G401.6 (cell line): Measurements from ENCODE around the gene MYL5.
"Not testable (repeated sequence)": the region's sequence is repeated elsewhere in the genome, so short reads cannot be mapped to it uniquely, and the experiment has no call there.

Experiments
- FAIRE-seq: peaks from 2 replicates; lab custom pipeline; 2012; peaks lifted over from hg19 to GRCh38; lab: Jason Lieb, UNC

The MYL5 gene

DNA sequence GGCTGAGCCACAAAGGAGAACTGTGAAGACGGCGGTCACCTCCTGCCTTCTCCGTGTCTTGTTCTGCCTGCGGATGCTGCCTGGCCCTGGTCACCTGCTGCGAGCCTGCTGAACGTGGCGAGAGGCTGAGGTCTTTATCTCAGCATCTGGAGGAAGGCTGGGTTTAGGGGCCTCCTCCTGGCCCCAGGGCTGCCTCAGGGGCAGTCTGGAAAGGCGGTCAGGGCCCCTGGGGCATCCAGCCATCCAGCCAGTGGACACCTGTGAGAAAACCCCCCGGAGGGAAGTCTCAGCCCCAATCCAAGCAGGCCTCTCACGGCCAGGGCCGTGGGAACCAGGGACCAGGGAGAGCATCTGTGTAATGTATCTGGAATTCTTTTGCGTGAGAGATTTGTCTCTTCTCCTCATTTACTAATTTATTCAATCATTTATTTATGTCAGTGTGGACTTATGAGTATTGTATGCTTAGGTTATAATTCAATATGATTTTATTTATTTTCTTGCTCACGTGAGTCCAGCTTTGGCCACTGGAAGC, 37.6 kb upstream of the MYL5 start:
- no peak for FAIRE-seq

DNA sequence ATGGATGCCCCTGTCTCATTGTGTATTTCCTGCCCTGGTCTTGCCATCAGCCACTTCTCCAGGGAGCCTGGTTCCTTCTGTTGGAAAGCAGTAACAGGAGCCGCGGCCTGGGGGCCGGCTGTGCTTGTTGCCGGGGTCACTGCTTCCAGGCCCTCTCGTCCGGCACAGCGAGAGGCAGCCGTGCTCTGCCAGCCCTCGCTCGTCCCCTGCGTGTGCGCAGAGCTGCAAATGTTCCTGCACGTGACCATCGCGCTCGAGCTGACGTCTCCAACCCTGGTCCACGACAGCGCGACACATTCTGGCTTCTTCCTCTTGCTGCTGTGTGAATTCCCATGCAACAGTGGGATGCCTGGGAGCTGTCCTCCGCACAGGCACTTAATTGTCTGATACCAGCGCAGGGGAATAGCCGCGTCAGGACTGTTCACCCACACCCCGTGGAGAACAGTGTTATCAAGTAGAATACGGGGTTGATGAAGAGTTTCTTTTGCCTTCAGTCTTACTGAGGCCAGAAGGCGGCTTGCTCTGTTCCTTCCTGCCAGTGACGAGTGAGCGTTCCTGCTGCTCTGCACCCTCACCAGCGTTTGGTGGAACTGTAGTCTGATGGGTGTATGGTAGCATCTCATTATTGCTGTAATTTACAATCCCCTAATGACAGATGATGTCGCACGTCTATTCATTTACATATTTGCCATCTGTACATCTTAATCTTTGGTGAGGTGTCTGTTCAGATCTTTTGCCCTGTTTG, 36.6 kb upstream of the MYL5 start:
- FAIRE-seq, result no peak

DNA sequence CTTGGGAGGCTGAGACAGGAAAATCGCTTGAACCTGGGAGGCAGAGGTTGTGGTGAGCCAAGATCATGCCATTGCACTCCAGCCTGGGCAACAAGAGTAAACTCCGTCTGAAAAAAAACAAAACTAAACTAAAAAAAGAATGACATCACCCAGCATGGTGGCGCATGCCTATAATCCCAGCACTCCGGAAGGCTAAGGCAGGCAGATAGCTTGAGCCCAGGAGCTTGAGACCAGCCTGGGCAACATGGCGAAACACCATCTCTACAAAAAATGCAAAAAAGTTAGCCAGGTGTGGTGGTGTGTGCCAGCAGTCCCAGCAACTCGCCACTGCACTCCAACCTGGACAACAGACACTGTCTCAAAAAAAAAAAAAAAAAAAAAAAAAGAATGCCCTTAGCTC, 32.0 kb upstream of the MYL5 start:
- FAIRE-seq, result not testable (repeated sequence)

DNA sequence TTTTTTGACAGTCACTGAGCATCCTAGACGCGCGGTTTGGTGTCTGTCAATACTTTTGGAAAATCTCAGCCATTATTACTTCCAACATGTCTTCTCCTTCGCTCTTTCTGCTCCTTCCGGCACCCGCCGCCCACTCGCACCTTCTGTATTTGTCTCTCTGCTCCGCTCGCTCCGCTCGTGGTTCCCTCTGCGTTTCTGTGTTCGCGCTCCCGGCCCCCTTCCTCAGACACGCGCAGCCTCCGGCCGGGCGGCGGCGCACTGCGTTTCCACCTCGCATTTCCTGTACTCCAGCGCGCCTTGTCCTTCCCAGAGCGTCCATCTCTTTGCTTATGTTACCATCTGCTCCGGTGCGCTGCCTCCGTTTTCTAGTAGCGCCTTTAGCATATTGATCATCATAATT, 27.9 kb upstream of the MYL5 start:
- FAIRE-seq, result no peak

DNA sequence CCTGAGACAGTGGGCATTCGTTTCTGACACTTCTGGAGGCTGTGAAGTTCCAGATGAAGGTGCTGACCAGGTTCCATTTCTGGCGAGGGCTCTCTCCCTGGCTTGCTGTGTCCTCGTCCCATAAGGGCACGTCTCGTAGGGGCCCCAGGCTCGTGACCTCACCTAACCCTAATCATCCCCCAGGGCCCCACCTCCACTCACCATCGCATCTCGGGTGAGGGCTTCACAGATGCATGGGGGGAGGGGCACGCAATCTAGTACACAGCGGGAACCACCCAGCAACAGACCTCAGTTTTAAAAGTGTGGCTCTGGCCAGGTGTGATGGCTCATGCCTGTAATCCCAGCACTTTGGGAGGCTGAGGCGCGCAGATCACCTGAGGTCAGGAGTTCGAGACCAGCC, 26.9 kb upstream of the MYL5 start:
- FAIRE-seq, result no peak

DNA sequence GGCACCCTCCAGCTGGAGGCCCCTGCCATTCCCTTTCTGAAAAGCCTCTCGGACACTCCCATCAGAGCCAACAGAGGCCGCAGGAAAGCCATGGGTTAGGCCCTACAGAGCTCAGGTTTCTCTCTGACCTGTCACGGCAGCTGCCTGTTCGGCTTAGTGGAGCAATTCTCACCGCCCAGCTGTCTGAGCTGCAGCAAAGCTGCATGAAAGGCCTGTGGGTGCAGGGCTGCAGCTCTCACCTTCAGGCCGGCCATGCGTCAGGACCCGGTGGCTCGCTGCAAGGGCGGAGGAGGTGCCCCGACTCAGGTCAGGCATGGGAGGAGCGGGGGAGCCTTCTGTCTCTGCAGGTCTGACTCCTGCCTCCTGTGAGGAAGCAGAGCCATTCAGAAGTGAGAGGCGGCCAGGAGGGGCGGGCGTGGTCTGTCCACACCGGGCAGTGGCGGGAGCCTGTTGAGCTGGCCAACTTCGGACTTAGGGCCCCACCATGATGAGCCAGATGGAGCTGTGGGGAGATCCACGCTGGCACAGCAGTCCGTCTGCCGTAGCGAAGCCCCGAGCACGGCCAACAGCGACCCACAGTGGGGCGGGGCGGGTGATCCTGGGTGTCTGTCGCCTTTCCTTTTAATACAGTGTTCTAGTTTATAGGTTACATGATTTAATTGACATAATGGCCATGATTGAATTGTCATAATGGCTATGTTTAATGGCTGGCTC, 25.6 kb upstream of the MYL5 start:
- no peak for FAIRE-seq

DNA sequence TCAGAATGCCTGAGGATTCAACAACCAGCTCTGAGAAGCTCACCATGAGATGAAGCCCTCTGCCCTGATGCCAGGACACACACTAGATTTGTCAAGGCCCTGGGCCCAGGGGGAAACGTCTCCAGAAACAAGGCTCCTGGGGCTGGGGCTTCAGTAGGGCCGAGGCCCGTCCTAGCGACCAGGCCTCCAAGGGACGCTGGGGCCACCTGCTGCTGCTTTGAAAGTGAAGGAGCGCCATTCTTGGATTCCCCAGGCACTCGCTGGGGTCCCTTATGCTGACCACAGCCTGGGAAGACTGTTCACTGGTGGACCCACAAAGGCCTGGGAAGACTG, 25.1 kb upstream of the MYL5 start:
- FAIRE-seq, result no peak

DNA sequence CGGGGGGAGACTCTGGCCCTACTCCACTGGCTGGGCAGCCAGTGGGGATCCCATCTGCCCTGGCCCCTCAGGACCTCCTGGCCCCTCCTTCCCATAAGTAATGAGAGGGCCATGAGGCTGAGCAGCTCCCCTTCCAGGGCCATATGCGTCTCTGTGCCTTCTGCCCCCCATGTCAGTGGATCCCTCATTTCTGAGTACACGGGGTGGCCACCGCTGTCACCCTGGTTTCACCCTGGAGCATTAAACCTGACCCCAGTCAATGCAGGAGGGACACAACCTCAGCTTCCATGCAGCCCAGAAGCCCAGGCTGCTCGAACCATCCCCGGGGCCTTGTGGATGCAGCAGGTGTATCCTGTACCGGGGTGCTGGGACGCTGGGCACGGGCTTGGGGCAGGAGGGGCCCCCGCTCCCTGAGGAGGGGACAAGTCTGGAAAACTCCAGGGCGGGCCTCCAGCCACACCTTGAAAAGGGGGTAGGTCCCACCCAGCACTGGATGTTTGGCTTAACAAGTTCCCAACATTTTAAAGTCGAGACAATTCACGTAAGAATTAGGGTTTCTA, 24.5 kb upstream of the MYL5 start:
- FAIRE-seq, result no peak

DNA sequence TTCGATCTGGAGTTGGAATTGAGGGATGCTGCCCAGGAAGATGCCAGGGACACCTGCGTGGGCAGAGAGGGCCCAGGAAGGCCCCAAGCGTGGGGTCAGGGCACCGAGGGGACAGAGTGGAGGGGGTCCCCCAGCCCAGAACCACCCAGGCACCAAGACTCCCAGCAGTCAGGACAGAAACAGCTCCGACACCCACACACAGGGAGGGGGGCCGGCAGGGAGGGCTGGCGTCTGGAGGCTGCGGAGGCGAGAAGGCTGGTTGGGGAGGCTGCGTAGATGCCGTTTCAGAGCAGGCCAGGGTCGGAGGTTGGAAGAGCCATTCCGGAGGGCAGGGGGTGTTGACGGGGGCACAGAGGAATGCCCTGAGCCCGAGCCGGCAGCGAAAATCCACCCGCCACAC, 23.9 kb upstream of the MYL5 start:
- no peak for FAIRE-seq

DNA sequence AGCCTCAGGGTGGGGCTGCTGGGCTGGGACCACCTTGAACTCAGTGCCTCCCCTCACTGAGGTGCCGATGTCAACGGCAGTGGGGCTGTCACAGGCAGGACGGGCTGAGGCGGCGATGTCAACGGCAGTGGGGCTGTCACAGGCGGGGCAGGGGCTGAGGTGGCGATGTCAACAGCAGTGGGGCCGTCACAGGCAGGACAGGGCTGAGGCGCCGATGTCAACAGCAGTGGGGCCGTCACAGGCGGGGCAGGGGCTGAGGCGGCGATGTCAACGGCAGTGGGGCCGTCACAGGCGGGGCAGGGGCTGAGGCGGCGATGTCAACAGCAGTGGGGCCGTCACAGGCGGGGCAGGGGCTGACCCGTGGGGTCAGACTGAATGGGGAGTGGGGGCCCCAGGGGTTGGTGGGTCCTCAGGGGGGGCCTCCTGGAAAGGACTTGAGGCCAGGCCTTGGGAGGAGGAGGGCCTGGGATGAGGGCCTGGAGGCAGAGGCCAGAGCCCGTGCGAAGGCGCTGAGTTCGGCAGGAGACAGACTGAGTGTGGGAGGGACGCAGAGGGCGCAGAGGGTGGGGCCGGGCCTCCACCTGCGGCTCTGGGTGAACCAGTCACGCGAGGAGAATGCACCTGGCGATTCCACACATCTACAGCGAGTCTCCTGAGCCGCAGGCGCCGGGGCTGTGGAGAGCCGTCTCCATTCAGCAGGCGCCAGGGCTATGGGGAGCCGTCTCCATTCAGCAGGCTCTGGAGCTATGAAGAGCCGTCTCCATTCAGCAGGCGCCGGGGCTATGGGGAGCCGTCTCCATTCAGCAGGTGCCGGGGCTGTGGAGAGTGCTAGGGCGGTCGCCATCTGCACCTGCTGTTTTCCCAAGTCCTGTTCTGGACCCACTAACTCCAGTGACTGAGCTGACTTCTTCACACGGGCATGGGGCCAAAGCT, 23.1 kb upstream of the MYL5 start:
- FAIRE-seq, result no peak

DNA sequence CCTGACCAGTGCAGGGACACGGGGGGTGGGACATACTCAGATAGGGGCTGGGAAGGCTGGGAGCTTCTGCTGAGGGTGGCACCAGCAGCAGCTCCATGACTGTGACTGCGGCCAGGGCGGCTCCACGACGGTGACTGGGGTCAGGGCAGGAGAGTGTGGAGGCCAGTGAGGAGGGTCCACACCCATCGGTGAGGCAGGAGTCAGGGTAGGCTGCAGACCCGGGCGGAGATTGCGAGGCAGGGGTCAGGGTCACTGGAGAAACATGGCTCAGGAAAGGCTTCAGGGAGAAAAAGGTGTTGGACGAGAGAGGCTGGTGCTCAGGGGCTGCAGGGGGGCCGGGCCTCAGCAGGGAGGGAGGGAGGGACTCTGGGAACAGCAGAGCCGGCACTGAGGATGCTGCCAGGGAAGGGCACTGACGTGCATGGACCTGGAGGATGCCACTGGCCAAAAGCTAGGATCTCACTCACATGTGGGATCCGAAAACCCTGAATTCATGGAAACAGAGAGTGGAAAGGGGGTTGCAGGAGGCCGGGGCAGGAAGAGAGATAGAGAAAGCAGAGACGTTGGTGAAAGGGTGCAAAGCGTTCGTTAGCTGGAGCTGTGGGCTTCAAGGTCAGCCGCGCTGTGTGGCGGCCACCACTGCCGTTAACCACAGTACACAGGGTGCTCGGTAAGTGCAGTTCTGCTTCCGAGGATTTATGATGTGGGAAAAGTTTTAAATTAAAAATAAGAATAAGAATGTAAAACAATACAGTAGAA, 22.3 kb upstream of the MYL5 start:
- no peak for FAIRE-seq

DNA sequence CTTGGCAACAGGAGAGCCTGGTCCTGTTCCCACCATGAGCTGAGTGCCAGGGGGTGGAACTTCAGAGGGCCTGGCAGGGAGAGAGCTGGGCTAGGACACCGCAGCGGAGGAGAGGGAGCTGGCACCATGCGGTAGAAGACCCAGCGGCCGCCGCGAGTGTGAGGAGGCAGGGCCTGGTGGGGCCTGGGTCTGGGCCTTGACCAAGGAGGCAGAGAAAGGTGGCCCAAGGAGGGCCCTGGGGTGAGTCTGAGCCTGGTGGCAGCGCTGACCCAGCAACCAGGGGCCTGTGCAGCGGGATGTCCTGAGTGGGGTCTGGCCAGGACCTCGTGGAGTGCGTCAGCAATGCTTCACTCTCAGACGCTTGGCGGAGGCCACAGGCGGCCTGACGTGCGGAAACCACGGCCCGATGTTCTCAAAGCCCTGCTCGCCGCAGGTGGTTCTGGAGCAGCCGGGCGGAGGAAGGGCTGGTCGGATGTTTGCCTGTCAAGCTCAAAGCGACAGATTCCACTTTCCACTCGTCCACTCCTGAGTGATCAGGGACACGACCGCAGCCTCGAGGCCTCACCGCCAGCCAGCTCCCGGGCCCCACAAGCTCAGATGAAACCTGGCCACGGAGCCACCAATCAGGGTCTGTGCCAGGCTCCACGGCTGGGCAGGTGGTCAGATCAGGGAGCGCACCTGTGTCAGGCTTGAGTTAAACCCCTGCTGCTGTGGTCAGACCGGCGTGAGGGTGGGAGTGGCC, 21.1 kb upstream of the MYL5 start:
- FAIRE-seq, result no peak

DNA sequence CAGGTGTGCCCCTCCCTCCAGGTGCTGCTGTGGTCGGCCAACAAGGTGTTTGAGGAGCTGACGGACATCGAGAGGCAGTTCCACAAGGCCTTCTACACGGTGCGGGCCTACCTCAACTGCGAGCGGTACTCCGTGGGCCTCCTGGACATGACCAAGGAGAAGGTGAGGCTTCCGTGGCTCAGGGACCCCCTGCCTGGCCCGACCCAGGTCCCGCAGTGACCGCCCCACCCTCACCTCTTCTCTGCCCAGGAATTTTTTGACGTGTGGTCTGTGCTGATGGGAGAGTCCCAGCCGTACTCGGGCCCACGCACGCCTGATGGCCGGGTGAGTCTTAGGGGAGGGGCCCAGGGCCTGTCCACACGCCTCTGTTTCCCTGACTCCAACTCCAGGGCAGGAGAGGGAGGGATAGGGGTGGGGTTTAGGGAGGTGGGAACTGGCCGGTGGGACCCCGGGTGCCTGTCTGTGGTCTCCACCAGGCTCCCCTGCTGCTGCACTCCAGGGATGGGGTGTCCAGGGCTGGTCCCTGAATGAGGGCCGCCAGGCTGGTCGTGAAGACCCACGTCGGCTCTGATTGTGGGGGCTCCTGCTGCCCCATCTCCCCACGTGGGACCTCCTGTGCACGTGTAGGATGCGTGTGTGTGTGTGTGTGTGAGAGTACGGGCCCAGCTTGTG, 20.4 kb upstream of the MYL5 start:
- no peak for FAIRE-seq

DNA sequence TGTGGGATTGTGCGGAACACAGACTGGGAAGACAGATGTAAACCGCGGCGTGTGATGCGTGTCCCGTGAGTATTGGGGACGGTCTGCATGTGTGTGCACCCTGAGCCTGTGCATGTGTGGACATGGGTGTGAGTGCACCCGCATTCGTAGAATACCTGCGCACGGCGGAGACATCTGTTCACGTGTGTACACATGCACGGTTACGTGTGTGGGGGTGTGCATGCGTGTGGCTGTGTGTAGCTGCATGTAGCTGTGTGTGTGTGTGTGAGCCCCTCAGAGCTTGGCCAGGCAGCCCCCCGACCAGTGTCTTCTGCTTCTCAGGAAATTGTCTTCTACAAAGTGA, 19.9 kb upstream of the MYL5 start:
- FAIRE-seq, result no peak

DNA sequence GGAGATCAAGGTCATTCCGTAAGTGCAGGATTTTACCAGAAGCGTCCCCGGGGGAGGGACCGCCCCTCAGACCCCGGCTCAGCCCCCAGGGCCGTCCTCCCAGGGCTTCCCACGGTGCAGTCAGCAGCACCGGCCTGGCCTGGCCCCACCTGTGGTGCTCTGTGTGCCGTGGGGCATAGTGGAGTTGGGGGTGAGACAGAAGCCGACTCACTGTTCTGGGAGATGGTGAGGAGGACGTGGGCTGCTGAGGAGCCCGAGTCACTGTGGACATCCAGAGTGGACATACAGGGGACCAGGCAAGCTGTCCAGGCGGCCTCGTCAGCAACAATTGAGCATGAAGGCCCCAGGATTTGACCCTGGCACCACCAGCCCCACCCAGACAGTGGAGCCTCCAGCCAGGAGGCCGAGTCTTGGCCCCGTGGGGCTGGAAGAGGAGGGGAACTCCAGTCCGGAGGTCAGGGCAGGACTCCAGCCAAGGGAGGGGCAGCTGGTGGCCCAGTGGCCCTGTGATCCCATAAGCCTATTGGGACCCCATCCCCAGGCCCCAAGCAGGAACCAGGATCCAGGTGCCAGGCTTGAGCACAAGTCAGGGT, 19.4 kb upstream of the MYL5 start:
- no peak for FAIRE-seq

DNA sequence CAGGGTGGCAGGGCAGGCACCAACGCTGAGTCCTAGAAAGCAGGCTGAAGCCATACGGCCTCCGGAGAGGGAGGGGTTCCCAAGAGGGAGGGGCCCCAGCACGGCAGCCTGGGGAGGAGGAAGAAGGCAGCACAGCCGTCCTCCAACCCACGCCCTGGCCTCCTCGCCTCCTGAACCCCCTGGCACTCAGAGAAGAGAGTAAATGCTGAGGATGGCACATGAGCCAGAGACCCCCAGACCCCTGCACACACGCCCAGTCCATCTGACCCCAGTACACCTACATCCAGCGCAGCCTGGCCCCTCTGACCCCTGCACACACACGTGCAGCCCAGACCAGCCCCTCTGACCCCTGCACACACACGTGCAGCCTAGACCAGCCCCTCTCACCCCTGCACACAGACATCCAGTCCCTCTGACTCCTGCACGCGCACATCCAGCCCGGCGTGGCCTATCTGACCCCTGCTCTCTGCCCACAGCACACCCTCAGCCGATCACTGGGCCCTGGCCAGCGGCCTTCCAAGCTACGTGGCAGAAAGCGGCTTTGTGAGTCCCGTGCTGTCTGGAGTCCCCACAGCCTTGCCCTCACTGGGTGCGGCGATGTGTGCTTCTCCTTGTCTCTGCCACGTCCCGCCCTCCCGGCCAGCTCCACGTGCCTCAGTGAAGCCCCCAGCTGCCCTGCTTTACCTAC, 18.7 kb upstream of the MYL5 start:
- FAIRE-seq, result no peak

DNA sequence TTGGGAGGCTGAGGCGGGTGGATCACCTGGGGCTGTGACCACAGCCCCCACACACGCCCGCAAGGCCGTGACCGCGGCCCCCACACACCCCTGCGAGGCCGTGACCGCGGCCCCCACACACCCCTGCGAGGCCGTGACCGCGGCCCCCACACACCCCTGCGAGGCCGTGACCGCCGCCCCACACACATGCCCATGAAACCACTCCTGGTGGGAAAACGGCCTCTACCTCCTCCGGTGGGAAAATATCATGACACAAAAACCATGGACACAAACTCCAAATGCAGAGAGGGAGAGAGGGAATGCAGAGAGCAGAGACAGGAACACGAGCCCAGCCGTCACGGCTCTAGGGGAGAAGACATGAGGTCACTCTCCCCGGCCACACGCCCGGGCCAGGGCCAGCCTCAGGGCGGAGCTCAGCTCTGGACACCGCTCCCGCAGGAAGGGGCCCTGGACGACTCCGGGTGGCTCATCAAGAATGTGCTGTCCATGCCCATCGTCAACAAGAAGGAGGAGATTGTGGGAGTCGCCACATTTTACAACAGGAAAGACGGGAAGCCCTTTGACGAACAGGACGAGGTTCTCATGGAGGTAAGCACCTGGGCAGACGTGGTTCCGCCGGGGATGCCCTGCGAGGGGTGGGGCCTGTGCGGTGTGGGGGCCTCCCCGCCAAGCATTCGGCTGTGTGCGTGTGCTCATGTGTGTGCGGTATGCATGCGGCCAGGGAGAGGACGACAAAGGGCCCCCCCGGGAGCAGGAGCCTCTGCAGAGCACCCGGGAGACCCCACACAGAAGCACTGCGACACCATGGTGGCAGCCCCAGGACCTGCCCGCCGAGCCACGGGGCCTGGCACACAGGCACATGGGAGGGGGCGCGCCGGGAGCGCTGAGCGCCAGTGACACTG, 17.7 kb upstream of the MYL5 start:
- no peak for FAIRE-seq

DNA sequence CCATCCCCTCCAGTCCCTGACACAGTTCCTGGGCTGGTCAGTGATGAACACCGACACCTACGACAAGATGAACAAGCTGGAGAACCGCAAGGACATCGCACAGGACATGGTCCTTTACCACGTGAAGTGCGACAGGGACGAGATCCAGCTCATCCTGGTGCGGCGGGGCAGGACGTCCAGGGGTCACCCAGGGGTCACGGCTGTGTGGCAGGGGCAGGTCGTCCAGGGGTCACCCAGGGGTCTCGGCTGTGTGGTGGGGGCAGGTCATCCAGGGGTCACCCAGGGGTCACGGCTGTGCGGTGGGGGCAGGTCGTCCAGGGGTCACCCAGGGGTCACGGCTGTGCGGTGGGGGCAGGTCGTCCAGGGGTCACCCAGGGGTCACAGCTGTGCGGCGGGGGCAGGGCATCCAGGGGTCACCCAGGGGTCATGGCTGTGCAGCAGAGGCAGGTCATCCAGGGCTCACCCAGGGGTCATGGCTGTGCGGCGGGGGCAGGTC, 17.0 kb upstream of the MYL5 start:
- no peak for FAIRE-seq
